H1 (cell line): ENCODE measurements around the gene SPDYE1. TPM values are rescaled to one million over a fixed set of nuclear protein-coding genes. Genes with fewer than 3 reads are reported as not detected.
"Not testable (repeated sequence)": the region's sequence is repeated elsewhere in the genome, so short reads cannot be mapped to it uniquely, and the experiment has no call there.

Experiments used
- CTCF ChIA-PET: fragments of 300-600 bp; sonication (Branson Sonifier 250); formaldehyde crosslinking; loops from one replicate; lab custom pipeline; 2021; ENCODE audit not compliant: partially characterized antibody; lab: Charles Lee
- POLR2A ChIA-PET: fragments of 300-600 bp; sonication (Branson Sonifier 250); formaldehyde crosslinking; loops from one replicate; lab custom pipeline; 2021; ENCODE audit warnings: inconsistent platforms; ENCODE audit not compliant: partially characterized antibody; lab: Charles Lee
- DNase-seq, 2 experiments: peaks; one replicate each; pipeline versions ENCODE4 v3.0.0 to v3.0.0-alpha.2; 2010 to 2022; ENCODE audit warnings: low spot score in 2 of 2, low read depth in 1 of 2, mixed read lengths in 1 of 2
- FAIRE-seq: peaks from 2 replicates; lab custom pipeline; 2011; peaks lifted over from hg19 to GRCh38; lab: Jason Lieb, UNC
- H2AFZ ChIP-seq: 2 replicates; pipeline ENCODE4 v1.8.1; 2012; ENCODE audit warnings: low read length, inconsistent platforms
- H2AK5ac ChIP-seq: 2 replicates; pipeline ENCODE4 v1.6.1; 2013; ENCODE audit warnings: low read depth, low read length
- H2BK120ac ChIP-seq: replicated peaks from 2 replicates; pipeline ENCODE3; 2013; ENCODE audit warnings: low read depth, low read length, inconsistent platforms
- H2BK12ac ChIP-seq: 2 replicates; pipeline ENCODE4 v1.6.1; 2013; ENCODE audit warnings: low read depth, low read length
- H2BK15ac ChIP-seq: 2 replicates; pipeline ENCODE4 v1.6.1; 2013; ENCODE audit warnings: low read length
- H2BK20ac ChIP-seq: 2 replicates; pipeline ENCODE4 v1.6.1; 2013; ENCODE audit warnings: low read length
- H2BK5ac ChIP-seq: 2 replicates; pipeline ENCODE4 v1.6.1; 2013; ENCODE audit warnings: low read depth, low read length
- H3K14ac ChIP-seq: 2 replicates; pipeline ENCODE4 v1.6.1; 2013; ENCODE audit warnings: inconsistent platforms; ENCODE audit not compliant: insufficient read length
- H3K18ac ChIP-seq: 2 replicates; pipeline ENCODE4 v1.6.1; 2013; ENCODE audit warnings: low read length; ENCODE audit errors: extremely low read depth
- H3K23ac ChIP-seq: 2 replicates; pipeline ENCODE4 v1.6.1; 2013; ENCODE audit warnings: inconsistent platforms; ENCODE audit not compliant: insufficient read length
- H3K23me2 ChIP-seq: 2 replicates; pipeline ENCODE4 v1.6.1; 2013; ENCODE audit warnings: low read depth, low read length
- H3K27ac ChIP-seq: 2 replicates; pipeline ENCODE4 v1.6.1; 2011; ENCODE audit warnings: low read depth, low read length, inconsistent platforms
- H3K27me3 ChIP-seq, 4 experiments: replicated peaks in 1 of 4; 1 replicate in 1 of 4; 2 replicates in 3 of 4; pipeline versions ENCODE4 v1.6.1 to v1.8.1; 2011 to 2013; ENCODE audit warnings: low read length in 3 of 4, mild to moderate bottlenecking in 3 of 4, inconsistent platforms in 2 of 4, mixed read lengths in 2 of 4, moderate library complexity in 1 of 4; ENCODE audit not compliant: control insufficient read depth in 3 of 4, insufficient read depth in 3 of 4; ENCODE audit errors: extremely low read depth in 1 of 4
- H3K36me3 ChIP-seq, 4 experiments: 2 replicates each; pipeline versions ENCODE4 v1.6.1 to v1.8.1; 2011 to 2013; ENCODE audit warnings: mild to moderate bottlenecking in 4 of 4, low read length in 3 of 4, moderate library complexity in 2 of 4, control low read depth in 1 of 4, inconsistent platforms in 1 of 4; ENCODE audit not compliant: insufficient read depth in 4 of 4, control insufficient read depth in 2 of 4
- H3K4ac ChIP-seq: replicated peaks from 2 replicates; pipeline ENCODE3; 2013; ENCODE audit warnings: low read length, low read depth, mixed read lengths, inconsistent platforms; ENCODE audit not compliant: insufficient read length
- H3K4me1 ChIP-seq, 4 experiments: replicated peaks in 1 of 4; 1 replicate in 1 of 4; 2 replicates in 3 of 4; pipeline versions ENCODE4 v1.6.1 to v1.8.1; 2011 to 2013; ENCODE audit warnings: low read length in 3 of 4, inconsistent platforms in 2 of 4, mixed read lengths in 1 of 4; ENCODE audit not compliant: insufficient read depth in 4 of 4, control insufficient read depth in 3 of 4
- H3K4me2 ChIP-seq, 2 experiments: 2 replicates each; pipeline versions ENCODE4 v1.6.1 to v1.8.1; 2011 to 2013; ENCODE audit warnings: low read depth in 2 of 2, low read length in 2 of 2, control low read depth in 1 of 2, inconsistent platforms in 1 of 2, mild to moderate bottlenecking in 1 of 2; ENCODE audit not compliant: insufficient read depth in 1 of 2
- H3K4me3 ChIP-seq, 4 experiments: fragments of 200-600, 300-600 bp in 1 of 4; sonication (generic), shearing (Covaris generic), sonication (Bioruptor Twin) in 1 of 4; 2 replicates each; pipeline versions ENCODE4 v1.5.1 to v1.8.1; 2011 to 2016; ENCODE audit warnings: low read length in 4 of 4, low read depth in 3 of 4, control low read depth in 2 of 4, inconsistent platforms in 2 of 4, mild to moderate bottlenecking in 2 of 4, mixed read lengths in 1 of 4, moderate library complexity in 1 of 4; ENCODE audit not compliant: insufficient read depth in 2 of 4; ENCODE audit errors: extremely low read depth in 1 of 4
- H3K56ac ChIP-seq: replicated peaks from 2 replicates; pipeline ENCODE3; 2013; ENCODE audit warnings: low read depth, mild to moderate bottlenecking, mixed read lengths, low read length, inconsistent platforms; ENCODE audit not compliant: insufficient read length
- H3K79me1 ChIP-seq: 2 replicates; pipeline ENCODE4 v1.6.1; 2013; ENCODE audit warnings: low read depth, low read length, control low read depth
- H3K79me2 ChIP-seq, 2 experiments: 2 replicates each; pipeline versions ENCODE4 v1.6.1 to v1.8.1; 2012 to 2013; ENCODE audit warnings: low read length in 2 of 2, mild to moderate bottlenecking in 2 of 2, inconsistent platforms in 1 of 2; ENCODE audit not compliant: insufficient read depth in 2 of 2, control insufficient read depth in 1 of 2
- H3K9ac ChIP-seq, 4 experiments: replicated peaks in 1 of 4; 1 replicate in 1 of 4; 2 replicates in 3 of 4; pipeline versions ENCODE4 v1.6.1 to v1.8.1; 2011 to 2013; ENCODE audit warnings: low read depth in 3 of 4, low read length in 3 of 4, control low read depth in 2 of 4, mild to moderate bottlenecking in 2 of 4, moderate library complexity in 2 of 4, inconsistent platforms in 1 of 4; ENCODE audit errors: extremely low read depth in 1 of 4
- H3K9me3 ChIP-seq, 2 experiments: 2 replicates each; pipeline versions ENCODE4 v1.6.1 to v1.8.1; 2012 to 2013; ENCODE audit warnings: mild to moderate bottlenecking in 2 of 2, moderate library complexity in 2 of 2, control low read depth in 1 of 2, inconsistent platforms in 1 of 2, low read depth in 1 of 2, low read length in 1 of 2, mixed read lengths in 1 of 2; ENCODE audit not compliant: insufficient read depth in 2 of 2
- H4K20me1 ChIP-seq, 2 experiments: replicated peaks in 1 of 2; 2 replicates each; pipeline versions ENCODE3 to v1.8.1; 2011 to 2013; ENCODE audit warnings: inconsistent platforms in 2 of 2, low read length in 2 of 2, mild to moderate bottlenecking in 1 of 2; ENCODE audit not compliant: insufficient read depth in 2 of 2, control insufficient read depth in 1 of 2
- H4K5ac ChIP-seq: 2 replicates; pipeline ENCODE4 v1.6.1; 2013; ENCODE audit warnings: low read length, low read depth, mixed read lengths, inconsistent platforms; ENCODE audit not compliant: insufficient read length
- H4K8ac ChIP-seq: 2 replicates; pipeline ENCODE4 v1.8.0; 2013; ENCODE audit warnings: mild to moderate bottlenecking, moderate library complexity, low read length, inconsistent platforms; ENCODE audit not compliant: insufficient read depth; ENCODE audit errors: extremely low read depth
- H4K91ac ChIP-seq: replicated peaks from 2 replicates; pipeline ENCODE3; 2013; ENCODE audit warnings: low read length, mixed read lengths, inconsistent platforms; ENCODE audit not compliant: insufficient read length
- WGBS, 2 experiments: shearing (Covaris generic) in 1 of 2; methylation state at CpG; one replicate each; pipeline versions ENCODE4 v1.1.6 to v1.1.7; 2013 to 2015; ENCODE audit warnings: low lambda C conversion rate in 2 of 2, mixed read lengths in 2 of 2, inconsistent platforms in 1 of 2, low coverage in 1 of 2, missing lambda C conversion rate in 1 of 2; ENCODE audit not compliant: insufficient replicate concordance in 2 of 2, insufficient coverage in 1 of 2, insufficient read length in 1 of 2; ENCODE audit errors: extremely low coverage in 1 of 2, missing lambda C conversion rate in 1 of 2; 5-methylcytosine and 5-hydroxymethylcytosine counted together
- polyA plus RNA-seq, 7 experiments: library from polyadenylated mRNA; depleted of rRNA in 3 of 7; stranded (reverse) in 5 of 7; unstranded in 2 of 7; fragments of >200 nt in 5 of 7; fragments of 200-250 nt in 2 of 7; gene quantifications; 1 replicate in 5 of 7; 2 replicates in 1 of 7; 4 replicates in 1 of 7; pipeline versions ENCODE4 v1.2.1 to v1.2.3, GENCODE V29; 2011 to 2013; ENCODE audit warnings: missing spikeins in 2 of 7, mixed read lengths in 2 of 7
- total RNA-seq: library from RNA; stranded (reverse); fragmentation: NEBNext Ultra II Directional; extraction: Animal tissue kit (Norgen Biotek cat#: 25700); gene quantifications from 2 replicates; pipeline ENCODE4 v1.2.1, GENCODE V29; 2021

The SPDYE1 gene
- total and polyA plus RNA-seq, 2 of the 8 experiments (the other 6 are each of a cell fraction or from before 2014, with no cell fraction given): not detected

DNA sequence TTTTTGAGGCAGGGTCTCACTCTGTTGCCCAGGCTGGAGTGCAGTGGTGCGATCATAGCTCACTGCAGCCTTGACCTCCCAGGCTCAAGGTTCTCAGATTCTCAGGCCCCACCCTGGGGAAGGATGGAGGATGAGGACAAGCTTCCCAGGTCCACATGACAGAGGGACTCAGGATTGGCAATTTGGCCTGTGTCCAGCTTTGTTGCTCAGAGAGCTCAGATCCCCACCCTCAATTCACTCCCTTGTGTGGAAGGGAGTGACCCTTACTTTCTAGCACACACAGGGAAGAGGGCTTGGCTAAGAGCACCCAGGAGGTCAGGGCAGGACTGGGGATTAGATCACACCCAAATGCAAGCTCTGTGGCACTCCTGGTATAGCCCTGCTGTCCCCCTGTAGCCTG, 6.9 kb upstream of the SPDYE1 start:
- H2BK5ac ChIP-seq, H3K9ac ChIP-seq, H3K9me3 ChIP-seq, H2AK5ac ChIP-seq, H2BK120ac ChIP-seq, FAIRE-seq, H3K4ac ChIP-seq, H3K27ac ChIP-seq, H3K4me2 ChIP-seq, CTCF ChIA-PET, H3K4me3 ChIP-seq, H2BK15ac ChIP-seq, H3K14ac ChIP-seq, H2BK12ac ChIP-seq, H3K79me2 ChIP-seq, H3K36me3 ChIP-seq, H3K23me2 ChIP-seq, H4K5ac ChIP-seq, H3K4me1 ChIP-seq, H4K91ac ChIP-seq, H3K23ac ChIP-seq, H3K56ac ChIP-seq, H4K20me1 ChIP-seq, H3K79me1 ChIP-seq, H3K27me3 ChIP-seq, H2AFZ ChIP-seq, H4K8ac ChIP-seq, H2BK20ac ChIP-seq, POLR2A ChIA-PET, DNase-seq, H3K18ac ChIP-seq: not testable (repeated sequence)
- no CpG with 5 or more reads among the region's 1 CpG for WGBS, 2 experiments

DNA sequence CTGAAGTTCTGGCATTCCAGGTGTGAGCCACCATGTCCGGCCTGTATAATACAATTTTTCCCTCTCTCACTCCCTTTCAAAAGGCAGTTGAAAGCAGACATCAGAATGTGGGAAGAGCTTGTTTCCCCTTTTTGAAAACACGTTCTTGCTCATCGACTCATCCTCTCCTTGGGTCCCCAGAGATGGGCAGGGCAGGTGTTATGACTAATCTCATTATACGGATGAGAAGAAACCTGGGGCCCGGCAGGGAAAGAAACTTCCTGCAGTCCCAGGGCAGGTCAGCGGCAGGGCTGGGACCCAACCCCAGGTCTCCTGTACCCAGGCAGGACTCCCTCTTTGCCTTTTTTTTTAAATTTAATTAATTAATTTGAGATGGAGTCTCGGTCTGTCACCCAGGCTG, 4.8 kb upstream of the SPDYE1 start:
- H2BK120ac ChIP-seq, H3K36me3 ChIP-seq, H3K27me3 ChIP-seq, H2BK5ac ChIP-seq, H3K9ac ChIP-seq, H2BK12ac ChIP-seq, H3K14ac ChIP-seq, H3K56ac ChIP-seq, H3K23me2 ChIP-seq, H3K4me2 ChIP-seq, H3K4me3 ChIP-seq, FAIRE-seq, H3K4me1 ChIP-seq, H3K79me1 ChIP-seq, H3K23ac ChIP-seq, POLR2A ChIA-PET, H4K20me1 ChIP-seq, H3K27ac ChIP-seq, H2BK20ac ChIP-seq, H3K18ac ChIP-seq, H2AFZ ChIP-seq, CTCF ChIA-PET, H4K8ac ChIP-seq, H3K9me3 ChIP-seq, DNase-seq, H4K5ac ChIP-seq, H2BK15ac ChIP-seq, H4K91ac ChIP-seq, H2AK5ac ChIP-seq, H3K79me2 ChIP-seq, H3K4ac ChIP-seq: not testable (repeated sequence)
- WGBS, 2 experiments: 88% methylated on average over 7 of the region's 7 CpGs; no CpG with 5 or more reads in 1 of the 2 experiments
